Prostate gland (tissue), 2 donors: ENCODE data around the gene S100A1. TPM values are rescaled to one million over a fixed set of nuclear protein-coding genes. Genes with fewer than 3 reads are reported as not detected.

Experiments
- DNase-seq: peaks from one replicate; pipeline ENCODE4 v3.0.0-alpha.2; 2019; ENCODE audit warnings: low spot score
- H3K27ac ChIP-seq, 2 donors: fragments of 200-600 bp; sonication (generic); 2 replicates each; pipeline ENCODE4 v1.5.1; 2017 to 2019
- H3K27me3 ChIP-seq: fragments of 200-600 bp; sonication (generic); replicated peaks from 2 replicates; pipeline ENCODE4 v1.5.1; 2019; ENCODE audit not compliant: insufficient read depth
- H3K36me3 ChIP-seq, 2 donors: fragments of 200-600 bp; sonication (generic); 1 replicate in 1 of 2; 2 replicates in 1 of 2; pipeline versions ENCODE4 v1.5.1 to v1.8.1; 2017 to 2019
- H3K4me1 ChIP-seq: fragments of 200-600 bp; sonication (generic); replicated peaks from 2 replicates; pipeline ENCODE4 v1.5.1; 2019
- H3K4me3 ChIP-seq, 2 donors: fragments of 200-600 bp; sonication (generic); 2 replicates each; pipeline ENCODE4 v1.5.1; 2017 to 2019
- H3K9me3 ChIP-seq: fragments of 200-600 bp; sonication (generic); 2 replicates; pipeline ENCODE4 v1.5.1; 2017
- CTCF ChIP-seq, 4 experiments: fragments of 200-600 bp in 2 of 4; fragments of 450-650 bp in 2 of 4; sonication (generic) in 2 of 4; IDR thresholded peaks; 1 replicate in 3 of 4; 2 replicates in 1 of 4; pipeline ENCODE4 v1.5.1; 2016 to 2019; ENCODE audit warnings: antibody characterized with exemption in 4 of 4, mild to moderate bottlenecking in 2 of 4, moderate library complexity in 2 of 4
- POLR2A ChIP-seq: fragments of 450-650 bp; IDR thresholded peaks from one replicate; pipeline ENCODE4 v1.6.1; 2016; ENCODE audit warnings: antibody characterized with exemption, mild to moderate bottlenecking
- POLR2AphosphoS5 ChIP-seq: sonication (generic); formaldehyde crosslinking; IDR thresholded peaks from one replicate; pipeline ENCODE4 v1.6.1; 2017; ENCODE audit warnings: antibody characterized with exemption
- WGBS: methylation state at CpG from one replicate; pipeline ENCODE4 v1.1.5; 2018; 5-methylcytosine and 5-hydroxymethylcytosine counted together
- intact Hi-C: fragments of 100-400 bp; cut with DNase I; formaldehyde crosslinking; loops from one replicate; pipeline ENCODE4 v1.14.2; 2022
- total RNA-seq, 2 donors: library from RNA; depleted of rRNA; stranded (reverse); fragments of >200 nt; gene quantifications; one replicate each; pipeline ENCODE4 v1.1.0, GENCODE V29; 2016

Gene S100A1
- total RNA-seq, 2 donors from 2014 or later, result 9.1 to 10.7 TPM

GRCh38 chr1:153655333-153655732, 27.1 kb downstream of the S100A1 start:
- TF ChIP-seq POLR2A, result no peak
- no peak for TF ChIP-seq POLR2AphosphoS5
- TF ChIP-seq CTCF (IDR thresholded peaks at IDR 0.05), result no peak
- intact Hi-C loops, result no loop called here
- WGBS, result 78% methylated on average over 3 of the region's 3 CpGs
- H3K27ac ChIP-seq, result no peak overlapping the region
- no peaks in the 10 kb centered on the region for H3K9me3 ChIP-seq
- H3K36me3 ChIP-seq, result no peaks in the 10 kb centered on the region
- no peaks in the 10 kb centered on the region for H3K4me1 ChIP-seq
- H3K4me3 ChIP-seq, result no peak overlapping the region
- DNase-seq, result no peak
- no peaks in the 10 kb centered on the region for H3K27me3 ChIP-seq

GRCh38 chr1:153658400-153659174, 30.4 kb downstream of the S100A1 start, which contains the start of gene SNAPIN:
TSS of gene SNAPIN (plus strand) at chr1:153658703. CDS start at chr1:153658744, 41 bp downstream.
- peak; percentile 61 for TF ChIP-seq POLR2A
- TF ChIP-seq POLR2AphosphoS5, result peak; percentile 91
- TF ChIP-seq CTCF (IDR thresholded peaks at IDR 0.05), result peak in 2 of 4 experiments; percentile 31 to 39
- no peaks in the 10 kb centered on the region for H3K4me1 ChIP-seq
- WGBS, result 2% methylated on average over 53 of the region's 53 CpGs
- H3K36me3 ChIP-seq, result peaks cover 0 to 6% of the 10 kb centered on the region in 2 donors
- peak within 1 kb of the TSS; percentile 67 to 69 for H3K4me3 ChIP-seq
- no peaks in the 10 kb centered on the region for H3K9me3 ChIP-seq
- H3K27me3 ChIP-seq, result no peaks in the 10 kb centered on the region
- peak; percentile 87 for DNase-seq
- intact Hi-C loops, result loop anchor here (2.0 kb wide), 1 partner anchor 24 kb away; the partner anchor contains the start of gene CHTOP
- H3K27ac ChIP-seq, result peak within 1 kb of the TSS; percentile 96

- no peak for DNase-seq
- whole genome bisulfite sequencing, result 27% methylated on average over 8 of the region's 8 CpGs
- no peak for TF ChIP-seq POLR2A
- TF ChIP-seq POLR2AphosphoS5, result no peak
- no peak for TF ChIP-seq CTCF (IDR thresholded peaks at IDR 0.05)
- intact Hi-C loops, result loop anchor here (2.0 kb wide), 1 partner anchor 24 kb away; the partner anchor contains the start of gene CHTOP
- Histone ChIP-seq H3K27ac (peak overlapping the region; percentile 96), H3K9me3 (no peaks in the 10 kb centered on the region), H3K4me1 (no peaks in the 10 kb centered on the region), H3K4me3 (peak overlapping the region; percentile 67 to 69), H3K27me3 (no peaks in the 10 kb centered on the region), H3K36me3 (peaks cover 0 to 6% of the 10 kb centered on the region in 2 donors)
Observed at GRCh38 chr1:153659175-153659534, 30.9 kb downstream of the S100A1 start.

- TF ChIP-seq POLR2A (no peak), CTCF (IDR thresholded peaks at IDR 0.05) (no peak)
- H3K4me3 ChIP-seq, result peak overlapping the region in 1 of 2 donors; percentile 67
Observed at GRCh38 chr1:153659656-153660055, 31.4 kb downstream of the S100A1 start.

More at GRCh38 chr1:153659656-153660055, 31.4 kb downstream of the S100A1 start:
- 77% methylated on average over 9 of the region's 9 CpGs for WGBS
- DNase-seq, result no peak
- Histone ChIP-seq H3K9me3 (no peaks in the 10 kb centered on the region), H3K27ac (peak overlapping the region in 1 of 2 donors; percentile 96), H3K27me3 (no peaks in the 10 kb centered on the region), H3K36me3 (peaks cover 0 to 11% of the 10 kb centered on the region in 2 donors), H3K4me1 (no peaks in the 10 kb centered on the region)
- intact Hi-C loops, result loop anchor here (2.0 kb wide), 1 partner anchor 25 kb away; the partner anchor contains the start of gene CHTOP
